A549 (cell line): ENCODE data around the gene KCNG1. TPM values are rescaled to one million over a fixed set of nuclear protein-coding genes. Genes with fewer than 3 reads are reported as not detected.

Source experiments
- ATAC-seq, 2 experiments: fragments of 200-7000 bp in 1 of 2; fragments of >200 bp in 1 of 2; cut with Nextera tagmentation in 1 of 2; cut with Tn5 transposase in 1 of 2; 3 replicates each; pipeline versions ENCODE4 v1.8.0 to v1.9.1; 2018 to 2020; ENCODE audit warnings: mild to moderate bottlenecking in 1 of 2, moderate library complexity in 1 of 2
- CTCF ChIA-PET: fragments of 300-600 bp; sonication (Branson Sonifier 250); formaldehyde crosslinking; extraction: SDS; loops from one replicate; lab custom pipeline; 2021; ENCODE audit warnings: antibody characterized with exemption, inconsistent platforms; lab: Yijun Ruan, JAX
- POLR2A ChIA-PET: fragments of 350-600 bp; formaldehyde crosslinking; extraction: SDS; loops from one replicate; lab custom pipeline; 2021; ENCODE audit warnings: antibody characterized with exemption, inconsistent platforms; lab: Yijun Ruan, JAX
- DNase-seq, 2 experiments: peaks; one replicate each; pipeline versions ENCODE4 v3.0.0 to v3.0.0-alpha.2; 2011 to 2016; ENCODE audit warnings: low read depth in 1 of 2, low spot score in 1 of 2
- FAIRE-seq: peaks from 2 replicates; lab custom pipeline; 2011; peaks lifted over from hg19 to GRCh38; lab: Jason Lieb, UNC
- H3K27ac ChIP-seq, 2 experiments: fragments of >200 bp; sonication (Bioruptor Twin); formaldehyde crosslinking; 3 replicates each; pipeline ENCODE4 v1.5.1; 2016 to 2017
- H3K4me1 ChIP-seq: fragments of >200 bp; sonication (Bioruptor Twin); formaldehyde crosslinking; 3 replicates; pipeline ENCODE4 v1.6.1; 2016
- H3K4me2 ChIP-seq: fragments of >200 bp; sonication (Bioruptor Twin); formaldehyde crosslinking; 3 replicates; pipeline ENCODE4 v1.6.1; 2016
- H3K4me3 ChIP-seq: fragments of >200 bp; sonication (Bioruptor Twin); formaldehyde crosslinking; 3 replicates; pipeline ENCODE4 v1.5.1; 2016
- H3K9me3 ChIP-seq: fragments of >200 bp; sonication (Bioruptor Twin); formaldehyde crosslinking; 3 replicates; pipeline ENCODE4 v1.6.1; 2016
- CBX2 ChIP-seq: fragments of 200-600 bp; sonication (generic); IDR thresholded peaks from 2 replicates; pipeline ENCODE4 v1.6.1; 2016; ENCODE audit warnings: low read depth, mild to moderate bottlenecking, borderline replicate concordance
- CEBPB ChIP-seq, 2 experiments: fragments of >200 bp in 1 of 2; sonication (Bioruptor Twin) in 1 of 2; formaldehyde crosslinking in 1 of 2; IDR thresholded peaks; 2 replicates each; pipeline ENCODE4 v1.6.1; 2012 to 2016
- CHD2 ChIP-seq: fragments of 150-350 bp; IDR thresholded peaks from 2 replicates; pipeline ENCODE4 v1.6.1; 2014; ENCODE audit warnings: low read length; ENCODE audit not compliant: partially characterized antibody
- EHMT2 ChIP-seq: fragments of 200-600 bp; sonication (generic); IDR thresholded peaks from 2 replicates; pipeline ENCODE4 v1.6.1; 2016; ENCODE audit warnings: antibody characterized with exemption, low read depth, mild to moderate bottlenecking, moderate library complexity
- ESRRA ChIP-seq: fragments of 150-350 bp; IDR thresholded peaks from 2 replicates; pipeline ENCODE4 v1.6.1; 2014; ENCODE audit warnings: mild to moderate bottlenecking, low read length, borderline replicate concordance
- FOXS1 ChIP-seq: fragments of 250-450 bp; sonication (Bioruptor Pico); IDR thresholded peaks from 2 replicates; pipeline ENCODE4 v1.5.0; 2020; ENCODE audit warnings: mild to moderate bottlenecking, moderate library complexity
- HOXA7 ChIP-seq: fragments of 250-450 bp; sonication (Bioruptor Pico); IDR thresholded peaks from 2 replicates; pipeline ENCODE4 v1.5.0; 2020; ENCODE audit warnings: mild to moderate bottlenecking, moderate library complexity
- JUN ChIP-seq, 2 experiments: fragments of >200 bp; sonication (Bioruptor Twin); formaldehyde crosslinking; IDR thresholded peaks; 2 replicates in 1 of 2; 3 replicates in 1 of 2; pipeline ENCODE4 v1.6.1; 2016 to 2017
- JUNB ChIP-seq: fragments of >200 bp; sonication (Bioruptor Twin); formaldehyde crosslinking; IDR thresholded peaks from 2 replicates; pipeline ENCODE4 v1.6.1; 2016
- KDM5A ChIP-seq: fragments of 200-600 bp; sonication (generic); IDR thresholded peaks from 2 replicates; pipeline ENCODE4 v1.6.1; 2016; ENCODE audit warnings: antibody characterized with exemption, mild to moderate bottlenecking
- NR3C1 ChIP-seq: fragments of >200 bp; sonication (Bioruptor Twin); formaldehyde crosslinking; IDR thresholded peaks from 3 replicates; pipeline ENCODE4 v1.6.1; 2017
- POLR2AphosphoS2 ChIP-seq: conservative IDR thresholded peaks from 2 replicates; pipeline ENCODE4 v1.6.1; 2012; ENCODE audit warnings: low read length, improper control_type of control experiment, inconsistent platforms
- RARB ChIP-seq: fragments of 250-450 bp; sonication (Bioruptor Pico); IDR thresholded peaks from 2 replicates; pipeline ENCODE4 v1.8.0; 2021; ENCODE audit warnings: mild to moderate bottlenecking, moderate library complexity
- SMC3 ChIP-seq: fragments of >200 bp; sonication (Bioruptor Twin); formaldehyde crosslinking; IDR thresholded peaks from 3 replicates; pipeline ENCODE4 v1.6.1; 2018; ENCODE audit warnings: inconsistent platforms
- SREBF2 ChIP-seq: fragments of 450-650 bp; IDR thresholded peaks from 2 replicates; pipeline ENCODE4 v1.6.1; 2014; ENCODE audit warnings: mild to moderate bottlenecking, moderate library complexity
- TFCP2L1 ChIP-seq: fragments of 250-450 bp; sonication (Bioruptor Pico); IDR thresholded peaks from 2 replicates; pipeline ENCODE4 v1.5.0; 2021; ENCODE audit warnings: mild to moderate bottlenecking
- ZNF302 ChIP-seq: fragments of 250-450 bp; sonication (Bioruptor Pico); IDR thresholded peaks from 2 replicates; pipeline ENCODE4 v1.9.0; 2021; ENCODE audit warnings: inconsistent platforms, mild to moderate bottlenecking, moderate library complexity
- WGBS: methylation state at CpG from one replicate; pipeline ENCODE4 v1.1.6; 2017; ENCODE audit errors: missing lambda C conversion rate; 5-methylcytosine and 5-hydroxymethylcytosine counted together
- polyA plus RNA-seq, 4 experiments: library from polyadenylated mRNA; depleted of rRNA in 3 of 4; stranded (reverse); fragments of >200 nt; fragmentation: RNase III in 1 of 4; extraction: RNeasy Plus Mini Kit Qiagen cat#74134 plus additional on column Dnase treatment in 1 of 4; gene quantifications; 2 replicates in 3 of 4; 3 replicates in 1 of 4; pipeline ENCODE4 v1.2.3, GENCODE V29; 2011 to 2017
- TF ChIP-seq, protein P1 (sequence below): IDR thresholded peaks from 2 replicates; pipeline ENCODE4 v1.6.1; 2012; ENCODE audit warnings: low read depth, borderline replicate concordance
- TF ChIP-seq, protein P2 (sequence below): fragments of >200 bp; sonication (Bioruptor Twin); formaldehyde crosslinking; IDR thresholded peaks from 2 replicates; pipeline ENCODE4 v1.6.1; 2016
- TF ChIP-seq, protein P3 (sequence below): fragments of >200 bp; sonication (Bioruptor Twin); formaldehyde crosslinking; IDR thresholded peaks from 3 replicates; pipeline ENCODE4 v1.5.1; 2016
- TF ChIP-seq, protein P4 (sequence below): fragments of 150-350 bp; IDR thresholded peaks from 2 replicates; pipeline ENCODE4 v1.6.1; 2014; ENCODE audit warnings: low read depth, mild to moderate bottlenecking, low read length

Gene KCNG1
- polyA plus RNA-seq, 2 of the 4 experiments (the other 2 are of a cell fraction) = 8.5 to 12.3 TPM

DNA sequence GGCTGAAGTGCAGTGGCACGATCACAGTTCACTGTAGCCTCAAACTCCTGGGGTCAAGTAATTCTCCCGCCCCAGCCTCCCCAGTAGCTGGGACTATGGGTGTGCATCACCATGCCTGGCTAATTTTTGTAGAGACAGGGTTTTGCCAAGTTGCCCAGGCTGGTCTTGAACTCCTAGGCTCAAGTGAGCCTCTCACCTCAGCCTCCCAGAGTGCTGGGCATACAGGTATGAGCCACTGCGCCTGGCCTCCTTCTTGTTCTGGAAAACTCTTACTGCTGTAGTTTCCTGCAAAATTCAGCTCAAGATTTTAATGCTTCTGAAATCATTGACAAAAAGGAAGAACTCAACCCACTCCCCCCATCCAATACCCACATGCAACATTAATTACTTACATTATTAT is 21.9 kb upstream of the KCNG1 start:
- Histone ChIP-seq H3K4me3 (no peak overlapping the region), H3K9me3 (peaks cover 11% of the 10 kb centered on the region), H3K4me2 (no peak overlapping the region), H3K27ac (no peak overlapping the region), H3K4me1 (no peaks in the 10 kb centered on the region)
- ATAC-seq (no peak), DNase-seq (no peak), FAIRE-seq (no peak)
- WGBS = 53% methylated on average over 3 of the region's 3 CpGs
- no peak for TF ChIP-seq JUN (IDR thresholded peaks at IDR 0.05)
- TF ChIP-seq RARB (CRISPR knock-in tag) = no peak
- TF ChIP-seq EHMT2 = no peak
- TF ChIP-seq CHD2 = no peak
- no peak for TF ChIP-seq FOXS1 (CRISPR knock-in tag)
- no peak for TF ChIP-seq ZNF302 (CRISPR knock-in tag)
- no peak for TF ChIP-seq NR3C1
- TF ChIP-seq, protein P1, sequence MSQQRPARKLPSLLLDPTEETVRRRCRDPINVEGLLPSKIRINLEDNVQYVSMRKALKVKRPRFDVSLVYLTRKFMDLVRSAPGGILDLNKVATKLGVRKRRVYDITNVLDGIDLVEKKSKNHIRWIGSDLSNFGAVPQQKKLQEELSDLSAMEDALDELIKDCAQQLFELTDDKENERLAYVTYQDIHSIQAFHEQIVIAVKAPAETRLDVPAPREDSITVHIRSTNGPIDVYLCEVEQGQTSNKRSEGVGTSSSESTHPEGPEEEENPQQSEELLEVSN = no peak
- no peak for TF ChIP-seq SMC3
- CTCF ChIA-PET = interaction anchor here (0.6 kb wide), 1 partner anchor 621 kb away, joined by 3 read pairs; no protein-coding TSS in a partner anchor
- POLR2A ChIA-PET = no interaction called here

DNA sequence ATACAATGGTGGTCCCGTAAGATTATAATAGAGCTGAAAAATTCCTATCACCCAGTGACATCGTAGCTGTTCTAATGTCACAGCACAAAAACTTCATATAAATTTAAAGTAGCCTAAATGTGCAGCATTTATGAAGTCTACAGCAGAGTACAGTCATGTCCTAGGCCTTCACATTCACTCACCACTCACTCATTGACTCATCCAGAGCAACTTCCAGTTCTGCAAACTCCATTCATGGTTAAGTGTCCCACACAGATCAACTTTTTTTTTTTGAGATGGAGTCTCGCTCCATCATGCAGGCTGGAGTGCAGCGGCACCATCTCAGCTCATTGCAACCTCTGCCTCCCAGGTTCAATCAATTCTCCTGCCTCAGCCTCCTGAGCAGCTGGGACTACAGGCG is 20.9 kb upstream of the KCNG1 start:
- Histone ChIP-seq H3K4me3 (no peak overlapping the region), H3K27ac (no peak overlapping the region), H3K4me2 (no peak overlapping the region), H3K9me3 (peaks cover 11% of the 10 kb centered on the region), H3K4me1 (no peaks in the 10 kb centered on the region)
- ChIA-PET POLR2A (no interaction called here), CTCF (interaction anchor here (1.0 kb wide), 1 partner anchor 9 kb away, joined by 3 read pairs; no protein-coding TSS in a partner anchor)
- TF ChIP-seq, protein P2, sequence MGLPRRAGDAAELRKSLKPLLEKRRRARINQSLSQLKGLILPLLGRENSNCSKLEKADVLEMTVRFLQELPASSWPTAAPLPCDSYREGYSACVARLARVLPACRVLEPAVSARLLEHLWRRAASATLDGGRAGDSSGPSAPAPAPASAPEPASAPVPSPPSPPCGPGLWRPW = no peak
- TF ChIP-seq, protein P3, sequence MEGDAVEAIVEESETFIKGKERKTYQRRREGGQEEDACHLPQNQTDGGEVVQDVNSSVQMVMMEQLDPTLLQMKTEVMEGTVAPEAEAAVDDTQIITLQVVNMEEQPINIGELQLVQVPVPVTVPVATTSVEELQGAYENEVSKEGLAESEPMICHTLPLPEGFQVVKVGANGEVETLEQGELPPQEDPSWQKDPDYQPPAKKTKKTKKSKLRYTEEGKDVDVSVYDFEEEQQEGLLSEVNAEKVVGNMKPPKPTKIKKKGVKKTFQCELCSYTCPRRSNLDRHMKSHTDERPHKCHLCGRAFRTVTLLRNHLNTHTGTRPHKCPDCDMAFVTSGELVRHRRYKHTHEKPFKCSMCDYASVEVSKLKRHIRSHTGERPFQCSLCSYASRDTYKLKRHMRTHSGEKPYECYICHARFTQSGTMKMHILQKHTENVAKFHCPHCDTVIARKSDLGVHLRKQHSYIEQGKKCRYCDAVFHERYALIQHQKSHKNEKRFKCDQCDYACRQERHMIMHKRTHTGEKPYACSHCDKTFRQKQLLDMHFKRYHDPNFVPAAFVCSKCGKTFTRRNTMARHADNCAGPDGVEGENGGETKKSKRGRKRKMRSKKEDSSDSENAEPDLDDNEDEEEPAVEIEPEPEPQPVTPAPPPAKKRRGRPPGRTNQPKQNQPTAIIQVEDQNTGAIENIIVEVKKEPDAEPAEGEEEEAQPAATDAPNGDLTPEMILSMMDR = no peak
- TF ChIP-seq ESRRA (no peak), POLR2AphosphoS2 (no peak), TFCP2L1 (no peak), CBX2 (no peak), CEBPB (IDR thresholded peaks at IDR 0.05) (no peak), JUNB (no peak)
- TF ChIP-seq, protein P4, sequence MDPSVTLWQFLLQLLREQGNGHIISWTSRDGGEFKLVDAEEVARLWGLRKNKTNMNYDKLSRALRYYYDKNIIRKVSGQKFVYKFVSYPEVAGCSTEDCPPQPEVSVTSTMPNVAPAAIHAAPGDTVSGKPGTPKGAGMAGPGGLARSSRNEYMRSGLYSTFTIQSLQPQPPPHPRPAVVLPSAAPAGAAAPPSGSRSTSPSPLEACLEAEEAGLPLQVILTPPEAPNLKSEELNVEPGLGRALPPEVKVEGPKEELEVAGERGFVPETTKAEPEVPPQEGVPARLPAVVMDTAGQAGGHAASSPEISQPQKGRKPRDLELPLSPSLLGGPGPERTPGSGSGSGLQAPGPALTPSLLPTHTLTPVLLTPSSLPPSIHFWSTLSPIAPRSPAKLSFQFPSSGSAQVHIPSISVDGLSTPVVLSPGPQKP = no peak
- TF ChIP-seq, protein P1 = no peak
- FAIRE-seq (no peak), ATAC-seq (no peak), DNase-seq (no peak)
- WGBS = 73% methylated on average over 5 of the region's 5 CpGs

DNA sequence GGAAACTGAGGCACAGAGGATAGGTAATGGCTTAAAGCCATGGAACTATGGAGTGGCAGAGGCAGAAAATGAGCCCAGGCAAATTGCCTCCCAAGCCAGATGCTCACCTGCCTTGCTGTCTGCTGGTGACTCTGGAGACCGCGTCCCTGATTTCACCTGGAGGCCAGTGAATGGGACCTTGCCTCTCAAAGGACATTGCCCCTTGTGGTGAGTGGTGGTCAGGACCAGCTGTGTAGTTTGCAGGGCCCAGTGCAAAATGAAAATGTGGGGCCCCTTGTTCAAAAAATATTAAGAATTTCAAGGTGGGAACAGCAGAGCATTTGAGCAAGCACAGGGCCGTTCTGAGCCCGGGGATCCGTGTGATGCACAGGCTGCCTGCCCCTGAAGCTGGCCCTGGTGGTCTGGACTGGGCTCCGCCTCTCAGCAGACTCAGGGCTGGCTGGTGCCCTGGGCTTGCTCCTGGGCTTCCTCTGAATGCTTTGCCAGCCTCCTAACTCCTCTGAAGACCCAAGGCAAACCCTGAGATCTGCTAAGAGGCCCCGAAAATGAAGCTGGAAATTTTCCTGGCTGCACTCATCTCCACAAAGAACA is 19.8 kb upstream of the KCNG1 start:
- CTCF ChIA-PET = interaction anchor here (1.0 to 1.1 kb wide), 2 partner anchors 9 to 28 kb away, joined by 3 to 4 read pairs; no protein-coding TSS in a partner anchor
- DNase-seq = no peak
- H3K27ac ChIP-seq = no peak overlapping the region; a peak in 1 of 6 replicates
- no peak overlapping the region for H3K4me3 ChIP-seq
- peaks cover 11% of the 10 kb centered on the region for H3K9me3 ChIP-seq
- H3K4me2 ChIP-seq = no peak overlapping the region
- no peaks in the 10 kb centered on the region for H3K4me1 ChIP-seq
- POLR2A ChIA-PET = interaction anchor here (0.6 kb wide), 2 partner anchors 84 to 241 kb away, joined by 3 to 4 read pairs; partner anchors contain the start of genes DPM1 and MOCS3
- 59% methylated on average over 7 of the region's 7 CpGs for WGBS
- no peak for FAIRE-seq
- peak; percentile 62 to 82; a peak in 3 of 6 replicates for ATAC-seq
- TF ChIP-seq, protein P4 = no peak
- TF ChIP-seq SREBF2 (no peak), FOXS1 (CRISPR knock-in tag) (no peak), HOXA7 (CRISPR knock-in tag) (no peak), CBX2 (no peak), KDM5A (no peak)
